Ovary (tissue), 3 donors: ENCODE measurements around the gene GSG1L.

Source experiments
- CTCF ChIP-seq, 3 donors: fragments of 450-650 bp in 2 of 3; fragments of 200-600 bp in 1 of 3; IDR thresholded peaks; one replicate each; pipeline versions ENCODE4 v1.5.1 to v1.8.0; 2016 to 2022; ENCODE audit warnings: antibody characterized with exemption in 3 of 3, mild to moderate bottlenecking in 1 of 3
- EP300 ChIP-seq: sonication (generic); formaldehyde crosslinking; IDR thresholded peaks from one replicate; pipeline ENCODE4 v1.6.1; 2017; ENCODE audit warnings: antibody characterized with exemption
- POLR2A ChIP-seq: fragments of 450-650 bp; IDR thresholded peaks from one replicate; pipeline ENCODE4 v1.6.1; 2017; ENCODE audit warnings: antibody characterized with exemption, mild to moderate bottlenecking, moderate library complexity
- donor health status: DM: no; HTN: no; CAD: no.

- TF ChIP-seq CTCF (IDR thresholded peaks at IDR 0.05) (no peak), POLR2A (no peak), EP300 (no peak)
Measured at GRCh38 chr16:27966756-27967155, 96.8 kb downstream of the GSG1L start.
